ENCODE results near the gene POU2AF3. TPM values are rescaled to one million over a fixed set of nuclear protein-coding genes. Genes with fewer than 3 reads are reported as not detected.

The POU2AF3 gene
- total and polyA plus RNA-seq, 2 of the 4 experiments (the other 2 are of a cell fraction), result 0.17 TPM; not detected in 1

DNA sequence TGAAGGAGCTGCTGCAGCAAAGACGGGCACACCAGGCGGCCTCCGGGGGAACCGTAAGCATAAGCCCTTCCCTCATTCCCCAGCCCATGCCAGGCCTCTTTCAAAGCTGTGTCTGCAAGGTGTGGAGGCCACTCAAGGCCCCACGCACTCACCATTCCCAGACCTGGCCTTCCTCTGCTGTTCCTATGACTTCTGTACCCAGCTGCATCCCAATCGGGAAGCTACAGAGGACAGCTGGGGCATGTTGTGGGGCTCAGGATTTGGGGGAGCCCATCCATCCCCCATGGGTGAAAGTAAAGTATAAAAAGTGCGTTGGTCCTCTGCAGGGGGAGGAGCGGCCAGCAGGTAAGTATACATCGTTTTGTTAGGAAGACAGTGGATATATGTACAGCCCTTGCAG lies 2.2 kb downstream of the POU2AF3 start:
- WGBS, 2 experiments (ENCODE audit: extremely low coverage in 2 of 2, insufficient read length in 1 of 2), result 100% methylated on average over 4 of the region's 9 CpGs; no CpG with 5 or more reads in 1 of the 2 experiments
- H2AK5ac ChIP-seq (ENCODE audit: low read depth, low read length), result no peak overlapping the region
- in situ Hi-C loops (cut with MboI; ENCODE audit: low sequenced_read_pairs), result no loop called here
- no peak overlapping the region for H3K4ac ChIP-seq (ENCODE audit: low read depth, low read length)
- ChIA-PET CTCF (no interaction called here), POLR2A (ENCODE audit: unreplicated experiment) (no interaction called here)
- H3K9me1 ChIP-seq (ENCODE audit: insufficient read depth, low read length), result no peaks in the 10 kb centered on the region
- dilution Hi-C loops (cut with HindIII; ENCODE audit: low sequenced_read_pairs, unreplicated experiment), result no loop called here
- H4K91ac ChIP-seq (ENCODE audit: insufficient read depth, low read depth, low read length), result no peak overlapping the region
- H2BK120ac ChIP-seq (ENCODE audit: low read depth, low read length), result no peak overlapping the region
- no peak overlapping the region for H2AK9ac ChIP-seq (replicated peaks; ENCODE audit: low read depth, low read length, poor library complexity)
- no peak overlapping the region for H3K4me3 ChIP-seq (ENCODE audit: insufficient read depth, low read depth, low read length)
- no peak overlapping the region for H4K8ac ChIP-seq (ENCODE audit: low read depth in 2 of 2, low read length in 2 of 2)
- no peaks in the 10 kb centered on the region; the same call in 1 of the 2 replicates for H3K4me1 ChIP-seq (ENCODE audit: control insufficient read depth, insufficient read depth, low read length)
- intact Hi-C loops (cut with micrococcal nuclease), result loop anchor here (5.0 kb wide), 1 partner anchor 82 kb away; no protein-coding TSS in a partner anchor
- peaks cover 61% of the 10 kb centered on the region for H3K27me3 ChIP-seq (ENCODE audit: control insufficient read depth, insufficient read depth, low read length)
- H3K9me3 ChIP-seq (ENCODE audit: control insufficient read depth, insufficient read depth, low read length), result no peaks in the 10 kb centered on the region
- no peak overlapping the region for H3K9ac ChIP-seq (ENCODE audit: low read depth, low read length)
- no peak for TF ChIP-seq NFE2L2 (IDR thresholded peaks at IDR 0.05; ENCODE audit: low read depth, low read length)
- TF ChIP-seq ELK1 (IDR thresholded peaks at IDR 0.05; ENCODE audit: borderline replicate concordance, low read depth, low read length), result no peak
- TF ChIP-seq POLR2A (IDR thresholded peaks at IDR 0.05; ENCODE audit: low read depth, low read length), result no peak
- no peak for TF ChIP-seq MAZ (IDR thresholded peaks at IDR 0.05; ENCODE audit: borderline replicate concordance, low read depth, low read length)
- TF ChIP-seq CTCF (conservative IDR thresholded peaks at IDR 0.05; ENCODE audit: low read depth, low read length), result no peak
- TF ChIP-seq RCOR1 (IDR thresholded peaks at IDR 0.05; ENCODE audit: insufficient replicate concordance, low read length), result no peak
- TF ChIP-seq CEBPB (IDR thresholded peaks at IDR 0.05; ENCODE audit: low read depth, low read length), result no peak
- TF ChIP-seq MAFK (IDR thresholded peaks at IDR 0.05; ENCODE audit: low read depth, low read length), result no peak
- TF ChIP-seq, protein P1, sequence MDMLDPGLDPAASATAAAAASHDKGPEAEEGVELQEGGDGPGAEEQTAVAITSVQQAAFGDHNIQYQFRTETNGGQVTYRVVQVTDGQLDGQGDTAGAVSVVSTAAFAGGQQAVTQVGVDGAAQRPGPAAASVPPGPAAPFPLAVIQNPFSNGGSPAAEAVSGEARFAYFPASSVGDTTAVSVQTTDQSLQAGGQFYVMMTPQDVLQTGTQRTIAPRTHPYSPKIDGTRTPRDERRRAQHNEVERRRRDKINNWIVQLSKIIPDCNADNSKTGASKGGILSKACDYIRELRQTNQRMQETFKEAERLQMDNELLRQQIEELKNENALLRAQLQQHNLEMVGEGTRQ (IDR thresholded peaks at IDR 0.05; ENCODE audit: low read depth, low read length), result no peak
- no peak for TF ChIP-seq RAD21 (IDR thresholded peaks at IDR 0.05; ENCODE audit: low read length)
- TF ChIP-seq RFX5 (IDR thresholded peaks at IDR 0.05; ENCODE audit: low read depth, low read length), result no peak
- no peak for TF ChIP-seq BHLHE40 (IDR thresholded peaks at IDR 0.05; ENCODE audit: low read depth, low read length)
- TF ChIP-seq MXI1 (IDR thresholded peaks at IDR 0.05; ENCODE audit: borderline replicate concordance, low read depth, low read length), result no peak
- no peak for TF ChIP-seq FOS (IDR thresholded peaks at IDR 0.05; ENCODE audit: low read depth, low read length)
- TF ChIP-seq SMC3 (IDR thresholded peaks at IDR 0.05; ENCODE audit: low read depth, low read length), result no peak
- TF ChIP-seq CHD1 (IDR thresholded peaks at IDR 0.05; ENCODE audit: low read depth, low read length), result no peak
- no peak for ATAC-seq (ENCODE audit: low read depth)
- H3K79me1 ChIP-seq (ENCODE audit: low read depth in 1 of 2, low read length in 2 of 2), result no peaks in the 10 kb centered on the region
- no peak overlapping the region for H3K27ac ChIP-seq (ENCODE audit: insufficient read depth, low read length)
- H3K36me3 ChIP-seq (ENCODE audit: control insufficient read depth, insufficient read depth, low read length), result no peaks in the 10 kb centered on the region
- H3K56ac ChIP-seq (ENCODE audit: extremely low read depth, insufficient read depth, low read length), result no peak overlapping the region
- H3K23ac ChIP-seq (ENCODE audit: low read depth, low read length), result no peak overlapping the region
- H4K5ac ChIP-seq (ENCODE audit: low read depth, low read length), result no peak overlapping the region
- no peaks in the 10 kb centered on the region for H4K20me1 ChIP-seq (ENCODE audit: insufficient read depth, low read length)
- H2BK20ac ChIP-seq (ENCODE audit: low read depth, low read length), result no peak overlapping the region
- H3K18ac ChIP-seq (ENCODE audit: low read depth, low read length), result no peak overlapping the region
- no peak overlapping the region for H3K14ac ChIP-seq (replicated peaks; ENCODE audit: low read depth, low read length)
- H2BK15ac ChIP-seq (ENCODE audit: low read depth, low read length), result no peak overlapping the region
- no peak overlapping the region for H2AFZ ChIP-seq (replicated peaks; ENCODE audit: low read length, poor library complexity)
- no peak overlapping the region for H3K4me2 ChIP-seq (ENCODE audit: low read depth, low read length)
- no peak for DNase-seq
- no peak overlapping the region for H2BK5ac ChIP-seq (ENCODE audit: low read depth, low read length, poor library complexity, severe bottlenecking)
- BruUV-seq (replicated peaks), result no TSS peak

Data from IMR-90 (cell line).